ENCODE measurements around the gene ARHGEF2. TPM values are rescaled to one million over a fixed set of nuclear protein-coding genes. Genes with fewer than 3 reads are reported as not detected.

The ARHGEF2 gene
- total and polyA plus RNA-seq, 4 donors: 58.3 to 217 (median 117) TPM

GRCh38 chr1:155946633-155947219, 31.6 kb downstream of the ARHGEF2 start:
- Histone ChIP-seq H3K27me3 (ENCODE audit: control insufficient read depth in 1 of 2, insufficient read depth in 2 of 2, low read length in 1 of 2) (no peaks in the 10 kb centered on the region), H3K4me3 (ENCODE audit: low read length in 2 of 2) (no peak overlapping the region), H3K9me3 (ENCODE audit: control insufficient read depth, low read length) (no peaks in the 10 kb centered on the region), H3K36me3 (ENCODE audit: control insufficient read depth in 1 of 2, insufficient read depth in 2 of 2, low read length in 1 of 2) (peaks cover 4 to 13% of the 10 kb centered on the region in 2 donors), H3K4me1 (ENCODE audit: control insufficient read depth in 1 of 2, insufficient read depth in 2 of 2, low read length in 2 of 2) (no peaks in the 10 kb centered on the region), H3K27ac (ENCODE audit: low read depth in 1 of 2, low read length in 2 of 2) (no peak overlapping the region)
- DNase-seq (peak in 1 of 2 donors; percentile 17), ATAC-seq (ENCODE audit: low FRiP score) (no peak)
- WGBS, 2 donors: 72 to 74% methylated on average over 8 of the region's 8 CpGs
- intact Hi-C loops (cut with DNase I): no loop called here

GRCh38 chr1:155944444-155944799, 33.9 kb downstream of the ARHGEF2 start:
- DNase-seq (peak in 1 of 2 donors; percentile 63), ATAC-seq (ENCODE audit: low FRiP score) (no peak)
- H3K9me3 ChIP-seq (ENCODE audit: control insufficient read depth, low read length): no peaks in the 10 kb centered on the region
- 42 to 43% methylated on average over 6 of the region's 6 CpGs for WGBS, 2 donors
- no peaks in the 10 kb centered on the region for H3K27me3 ChIP-seq (ENCODE audit: control insufficient read depth in 1 of 2, insufficient read depth in 2 of 2, low read length in 1 of 2)
- H3K36me3 ChIP-seq (ENCODE audit: control insufficient read depth in 1 of 2, insufficient read depth in 2 of 2, low read length in 1 of 2): peaks cover 0 to 4% of the 10 kb centered on the region in 2 donors
- no peak overlapping the region for H3K4me3 ChIP-seq (ENCODE audit: low read length in 2 of 2)
- intact Hi-C loops (cut with DNase I): loop anchor here in 1 of 2 donors (5.0 kb wide), 1 partner anchor 33 kb away; the partner anchor contains the start of gene ARHGEF2
- H3K4me1 ChIP-seq (ENCODE audit: control insufficient read depth in 1 of 2, insufficient read depth in 2 of 2, low read length in 2 of 2): no peaks in the 10 kb centered on the region
- H3K27ac ChIP-seq (ENCODE audit: low read depth in 1 of 2, low read length in 2 of 2): no peak overlapping the region

GRCh38 chr1:155942578-155943141, 35.7 kb downstream of the ARHGEF2 start:
- DNase-seq: peak in 1 of 2 donors; percentile 70
- Histone ChIP-seq H3K4me1 (ENCODE audit: control insufficient read depth in 1 of 2, insufficient read depth in 2 of 2, low read length in 2 of 2) (peaks cover 0 to 2% of the 10 kb centered on the region in 2 donors), H3K36me3 (ENCODE audit: control insufficient read depth in 1 of 2, insufficient read depth in 2 of 2, low read length in 1 of 2) (peaks cover 0 to 2% of the 10 kb centered on the region in 2 donors), H3K9me3 (ENCODE audit: control insufficient read depth, low read length) (no peaks in the 10 kb centered on the region), H3K27me3 (ENCODE audit: control insufficient read depth in 1 of 2, insufficient read depth in 2 of 2, low read length in 1 of 2) (no peaks in the 10 kb centered on the region), H3K27ac (ENCODE audit: low read depth in 1 of 2, low read length in 2 of 2) (no peak overlapping the region), H3K4me3 (ENCODE audit: low read length in 2 of 2) (no peak overlapping the region)
- intact Hi-C loops (cut with DNase I): loop anchor here in 1 of 2 donors (5.0 kb wide), 1 partner anchor 35 kb away; the partner anchor contains the start of gene ARHGEF2
- ATAC-seq (ENCODE audit: low FRiP score): no peak
- 79 to 80% methylated on average over 11 of the region's 11 CpGs for WGBS, 2 donors

- Histone ChIP-seq H3K36me3 (ENCODE audit: control insufficient read depth in 1 of 2, insufficient read depth in 2 of 2, low read length in 1 of 2) (no peaks in the 10 kb centered on the region), H3K4me3 (ENCODE audit: low read length in 2 of 2) (no peak overlapping the region), H3K4me1 (ENCODE audit: control insufficient read depth in 1 of 2, insufficient read depth in 2 of 2, low read length in 2 of 2) (peaks cover 0 to 2% of the 10 kb centered on the region in 2 donors), H3K27ac (ENCODE audit: low read depth in 1 of 2, low read length in 2 of 2) (peak overlapping the region in 1 of 2 donors; percentile 11), H3K27me3 (ENCODE audit: control insufficient read depth in 1 of 2, insufficient read depth in 2 of 2, low read length in 1 of 2) (no peaks in the 10 kb centered on the region), H3K9me3 (ENCODE audit: control insufficient read depth, low read length) (no peaks in the 10 kb centered on the region)
- DNase-seq (no peak), ATAC-seq (ENCODE audit: low FRiP score) (no peak)
- 83% methylated on average over 29 of the region's 29 CpGs for WGBS, 2 donors
- intact Hi-C loops (cut with DNase I): loop anchor here in 1 of 2 donors (5.0 kb wide), 1 partner anchor 35 kb away; the partner anchor contains the start of gene ARHGEF2
These were observed 36.4 kb downstream of the ARHGEF2 start for GRCh38 chr1:155941845-155942531.

- no peaks in the 10 kb centered on the region for H3K27me3 ChIP-seq (ENCODE audit: control insufficient read depth in 1 of 2, insufficient read depth in 2 of 2, low read length in 1 of 2)
- H3K27ac ChIP-seq (ENCODE audit: low read depth in 1 of 2, low read length in 2 of 2): peak within 1 kb of the TSS; percentile 61 to 82
- H3K36me3 ChIP-seq (ENCODE audit: control insufficient read depth in 1 of 2, insufficient read depth in 2 of 2, low read length in 1 of 2): no peaks in the 10 kb centered on the region
- 17 to 18% methylated on average over 11 of the region's 11 CpGs for WGBS, 2 donors
- intact Hi-C loops (cut with DNase I): loop anchor here in 1 of 2 donors (5.0 kb wide), 1 partner anchor 36 kb away; the partner anchor contains the start of gene ARHGEF2
- no peak within 1 kb of the TSS for H3K4me3 ChIP-seq (ENCODE audit: low read length in 2 of 2)
- ATAC-seq (ENCODE audit: low FRiP score): peak; percentile 5
- H3K9me3 ChIP-seq (ENCODE audit: control insufficient read depth, low read length): no peaks in the 10 kb centered on the region
- H3K4me1 ChIP-seq (ENCODE audit: control insufficient read depth in 1 of 2, insufficient read depth in 2 of 2, low read length in 2 of 2): peaks cover 0 to 2% of the 10 kb centered on the region in 2 donors
- DNase-seq: no peak
These were observed 37.1 kb downstream of the ARHGEF2 start, which contains the start of gene RXFP4 for GRCh38 chr1:155940993-155941844. TSS of gene RXFP4 (plus strand) at chr1:155941638. CDS start at chr1:155941710, 72 bp downstream.

- no peak for DNase-seq
These were observed 37.8 kb downstream of the ARHGEF2 start for GRCh38 chr1:155940482-155940992.

GRCh38 chr1:155938220-155938627, 40.1 kb downstream of the ARHGEF2 start:
- Histone ChIP-seq H3K4me3 (ENCODE audit: low read length in 2 of 2) (no peak overlapping the region), H3K27ac (ENCODE audit: low read depth in 1 of 2, low read length in 2 of 2) (peak overlapping the region in 1 of 2 donors; percentile 50), H3K4me1 (ENCODE audit: control insufficient read depth in 1 of 2, insufficient read depth in 2 of 2, low read length in 2 of 2) (peaks cover 0 to 2% of the 10 kb centered on the region in 2 donors), H3K9me3 (ENCODE audit: control insufficient read depth, low read length) (no peaks in the 10 kb centered on the region), H3K36me3 (ENCODE audit: control insufficient read depth in 1 of 2, insufficient read depth in 2 of 2, low read length in 1 of 2) (no peaks in the 10 kb centered on the region), H3K27me3 (ENCODE audit: control insufficient read depth in 1 of 2, insufficient read depth in 2 of 2, low read length in 1 of 2) (no peaks in the 10 kb centered on the region)
- no peak for DNase-seq
- WGBS, 2 donors: 0% methylated on average over 1 of the region's 1 CpG
- peak; percentile 57 for ATAC-seq (ENCODE audit: low FRiP score)
- intact Hi-C loops (cut with DNase I): loop anchor here (1.0 to 5.0 kb wide), 3 partner anchors 51 to 129 kb away; no protein-coding TSS in a partner anchor

More at GRCh38 chr1:155940482-155940992, 37.8 kb downstream of the ARHGEF2 start:
- ATAC-seq (ENCODE audit: low FRiP score): peak; percentile 68
- intact Hi-C loops (cut with DNase I): loop anchor here in 1 of 2 donors (5.0 kb wide), 1 partner anchor 37 kb away; the partner anchor contains the start of gene ARHGEF2
- peaks cover 0 to 2% of the 10 kb centered on the region in 2 donors for H3K4me1 ChIP-seq (ENCODE audit: control insufficient read depth in 1 of 2, insufficient read depth in 2 of 2, low read length in 2 of 2)
- 20 to 35% methylated on average over 4 of the region's 4 CpGs for WGBS, 2 donors
- peak overlapping the region; percentile 61 to 82 for H3K27ac ChIP-seq (ENCODE audit: low read depth in 1 of 2, low read length in 2 of 2)
- no peaks in the 10 kb centered on the region for H3K36me3 ChIP-seq (ENCODE audit: control insufficient read depth in 1 of 2, insufficient read depth in 2 of 2, low read length in 1 of 2)
- H3K27me3 ChIP-seq (ENCODE audit: control insufficient read depth in 1 of 2, insufficient read depth in 2 of 2, low read length in 1 of 2): no peaks in the 10 kb centered on the region
- no peaks in the 10 kb centered on the region for H3K9me3 ChIP-seq (ENCODE audit: control insufficient read depth, low read length)
- no peak overlapping the region for H3K4me3 ChIP-seq (ENCODE audit: low read length in 2 of 2)
